HepG2 (cell line): ENCODE measurements around the gene PGP. TPM values are rescaled to one million over a fixed set of nuclear protein-coding genes. Genes with fewer than 3 reads are reported as not detected.

Experiments
- ATF7-NPFF ChIP-seq: sonication (generic); formaldehyde crosslinking; IDR thresholded peaks from 2 replicates; pipeline ENCODE4 v1.8.1; 2023; ENCODE audit warnings: mild to moderate bottlenecking, low read depth, missing genetic modification reagents, moderate library complexity
- DBP ChIP-seq: sonication (generic); formaldehyde crosslinking; IDR thresholded peaks from 2 replicates; pipeline ENCODE4 v1.4.0; 2020; ENCODE audit warnings: missing genetic modification reagents; ENCODE audit errors: not compliant biosample characterization
- DNMT3B ChIP-seq: conservative IDR thresholded peaks from 2 replicates; pipeline ENCODE4 v1.6.1; 2016; ENCODE audit warnings: missing biosample characterization, control low read depth
- FLYWCH1 ChIP-seq: sonication (generic); formaldehyde crosslinking; IDR thresholded peaks from 2 replicates; pipeline ENCODE4 v1.8.1; 2023; ENCODE audit warnings: mild to moderate bottlenecking, missing genetic modification reagents
- GATAD2A ChIP-seq: IDR thresholded peaks from 2 replicates; pipeline ENCODE4 v1.6.1; 2016
- IRF2 ChIP-seq: IDR thresholded peaks from 2 replicates; pipeline ENCODE4 v1.6.1; 2018; ENCODE audit warnings: missing genetic modification reagents, missing compliant biosample characterization
- PHF21A ChIP-seq: sonication (generic); formaldehyde crosslinking; IDR thresholded peaks from 2 replicates; pipeline ENCODE4 v1.5.0; 2020; ENCODE audit warnings: mild to moderate bottlenecking, missing genetic modification reagents
- RERE ChIP-seq: IDR thresholded peaks from 2 replicates; pipeline ENCODE4 v1.6.1; 2016; ENCODE audit warnings: low read depth, missing genetic modification reagents, missing compliant biosample characterization
- RFX1 ChIP-seq: fragments of 450-650 bp; IDR thresholded peaks from 2 replicates; pipeline ENCODE4 v1.6.1; 2017
- ZBTB7A ChIP-seq: sonication (generic); formaldehyde crosslinking; IDR thresholded peaks from 2 replicates; pipeline ENCODE4 v1.8.0; 2022; ENCODE audit warnings: mild to moderate bottlenecking, missing genetic modification reagents
- ZNF253 ChIP-seq: sonication (generic); formaldehyde crosslinking; IDR thresholded peaks from 2 replicates; pipeline ENCODE4 v1.8.0; 2022; ENCODE audit warnings: mild to moderate bottlenecking, missing genetic modification reagents, borderline replicate concordance
- ZNF574 ChIP-seq: sonication (generic); formaldehyde crosslinking; IDR thresholded peaks from 2 replicates; pipeline ENCODE4 v1.4.0; 2020; ENCODE audit warnings: missing genetic modification reagents
- ZNF607 ChIP-seq: sonication (generic); formaldehyde crosslinking; IDR thresholded peaks from 2 replicates; pipeline ENCODE4 v1.5.1; 2020; ENCODE audit warnings: missing genetic modification reagents, mild to moderate bottlenecking, borderline replicate concordance
- ZNF672 ChIP-seq: sonication (generic); formaldehyde crosslinking; IDR thresholded peaks from 2 replicates; pipeline ENCODE4 v1.8.1; 2022; ENCODE audit warnings: missing genetic modification reagents
- ZNF780A ChIP-seq: sonication (generic); formaldehyde crosslinking; IDR thresholded peaks from 2 replicates; pipeline ENCODE4 v1.8.0; 2022; ENCODE audit warnings: mild to moderate bottlenecking, missing genetic modification reagents, moderate library complexity
- ZNF788 ChIP-seq: sonication (generic); formaldehyde crosslinking; IDR thresholded peaks from 2 replicates; pipeline ENCODE4 v1.5.0; 2020; ENCODE audit warnings: mild to moderate bottlenecking, missing genetic modification reagents, borderline replicate concordance
- ZSCAN20 ChIP-seq: sonication (generic); formaldehyde crosslinking; IDR thresholded peaks from 2 replicates; pipeline ENCODE4 v1.4.0; 2020; ENCODE audit warnings: missing genetic modification reagents, mild to moderate bottlenecking, borderline replicate concordance
- polyA plus RNA-seq, 8 experiments: library from polyadenylated mRNA; depleted of rRNA in 3 of 8; stranded (reverse) in 7 of 8; unstranded in 1 of 8; fragments of >200 nt; fragmentation: Illumina TruSeq in 4 of 8; extraction: Trizol in 4 of 8; gene quantifications; 2 replicates each; pipeline versions ENCODE4 v1.2.1 to v1.2.3, GENCODE V29; 2011 to 2016; ENCODE audit warnings: low read depth in 4 of 8, missing spikeins in 1 of 8, mixed read lengths in 1 of 8; ENCODE audit not compliant: insufficient read depth in 1 of 8
- total RNA-seq, 5 experiments: library from RNA; depleted of rRNA; stranded (reverse); fragments of >200 nt; fragmentation: Illumina TruSeq; extraction: Trizol; gene quantifications; 2 replicates each; pipeline ENCODE4 v1.2.3, GENCODE V29; 2016; ENCODE audit warnings: low read depth in 1 of 5
- TF ChIP-seq, protein P1 (sequence below): IDR thresholded peaks from 2 replicates; pipeline ENCODE4 v1.6.1; 2016; ENCODE audit warnings: missing compliant biosample characterization, missing genetic modification reagents, borderline replicate concordance

Gene PGP
- total and polyA plus RNA-seq, 2 of the 13 experiments (the other 11 are each of a cell fraction or from before 2014, with no cell fraction given), result 7.3 to 18.3 TPM

- TF ChIP-seq ATF7-NPFF (CRISPR knock-in tag), result 0 out of 2 replicates have a peak, but pooled peaks have one; percentile 65
- TF ChIP-seq FLYWCH1, result no peak
- TF ChIP-seq PHF21A, result peak; percentile 63; the same call in 1 of the 2 replicates
- no peak; the same call in 1 of the 2 replicates for TF ChIP-seq IRF2 (CRISPR knock-in tag)
- 0 out of 2 replicates have a peak, but pooled peaks have one; percentile 73 for TF ChIP-seq ZNF607
- TF ChIP-seq GATAD2A (CRISPR knock-in tag), result peak; percentile 28; the same call in 1 of the 2 replicates
- TF ChIP-seq ZNF253 (CRISPR knock-in tag), result no peak
- no peak for TF ChIP-seq DBP (CRISPR knock-in tag)
- TF ChIP-seq ZSCAN20 (CRISPR knock-in tag), result peak; percentile 53; the same call in 1 of the 2 replicates
- TF ChIP-seq, protein P1, sequence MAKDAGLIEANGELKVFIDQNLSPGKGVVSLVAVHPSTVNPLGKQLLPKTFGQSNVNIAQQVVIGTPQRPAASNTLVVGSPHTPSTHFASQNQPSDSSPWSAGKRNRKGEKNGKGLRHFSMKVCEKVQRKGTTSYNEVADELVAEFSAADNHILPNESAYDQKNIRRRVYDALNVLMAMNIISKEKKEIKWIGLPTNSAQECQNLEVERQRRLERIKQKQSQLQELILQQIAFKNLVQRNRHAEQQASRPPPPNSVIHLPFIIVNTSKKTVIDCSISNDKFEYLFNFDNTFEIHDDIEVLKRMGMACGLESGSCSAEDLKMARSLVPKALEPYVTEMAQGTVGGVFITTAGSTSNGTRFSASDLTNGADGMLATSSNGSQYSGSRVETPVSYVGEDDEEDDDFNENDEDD, result 0 out of 2 replicates have a peak, but pooled peaks have one; percentile 17
- peak; percentile 74; the same call in 1 of the 2 replicates for TF ChIP-seq ZNF574 (CRISPR knock-in tag)
- TF ChIP-seq RFX1, result no peak
- TF ChIP-seq ZNF672 (CRISPR knock-in tag), result no peak
- TF ChIP-seq ZBTB7A (CRISPR knock-in tag), result peak; percentile 56; the same call in 1 of the 2 replicates
- TF ChIP-seq RERE (CRISPR knock-in tag), result no peak
- no peak for TF ChIP-seq ZNF788 (CRISPR knock-in tag)
- no peak for TF ChIP-seq DNMT3B
- no peak for TF ChIP-seq ZNF780A
These were observed 9.3 kb downstream of the PGP start, which contains the start of gene MLST8 (continued) for GRCh38 chr16:2205104-2205966.
